Measurements from ENCODE around the gene KCTD11. TPM values are rescaled to one million over a fixed set of nuclear protein-coding genes. Genes with fewer than 3 reads are reported as not detected.
"Not testable (repeated sequence)": the region's sequence is repeated elsewhere in the genome, so short reads cannot be mapped to it uniquely, and the experiment has no call there.

Gene KCTD11
- total and polyA plus RNA-seq, 10 of the 15 experiments (the other 5 are each of a cell fraction or from before 2014, with no cell fraction given), result 0.05 to 7.3 (median 2.9) TPM

DNA sequence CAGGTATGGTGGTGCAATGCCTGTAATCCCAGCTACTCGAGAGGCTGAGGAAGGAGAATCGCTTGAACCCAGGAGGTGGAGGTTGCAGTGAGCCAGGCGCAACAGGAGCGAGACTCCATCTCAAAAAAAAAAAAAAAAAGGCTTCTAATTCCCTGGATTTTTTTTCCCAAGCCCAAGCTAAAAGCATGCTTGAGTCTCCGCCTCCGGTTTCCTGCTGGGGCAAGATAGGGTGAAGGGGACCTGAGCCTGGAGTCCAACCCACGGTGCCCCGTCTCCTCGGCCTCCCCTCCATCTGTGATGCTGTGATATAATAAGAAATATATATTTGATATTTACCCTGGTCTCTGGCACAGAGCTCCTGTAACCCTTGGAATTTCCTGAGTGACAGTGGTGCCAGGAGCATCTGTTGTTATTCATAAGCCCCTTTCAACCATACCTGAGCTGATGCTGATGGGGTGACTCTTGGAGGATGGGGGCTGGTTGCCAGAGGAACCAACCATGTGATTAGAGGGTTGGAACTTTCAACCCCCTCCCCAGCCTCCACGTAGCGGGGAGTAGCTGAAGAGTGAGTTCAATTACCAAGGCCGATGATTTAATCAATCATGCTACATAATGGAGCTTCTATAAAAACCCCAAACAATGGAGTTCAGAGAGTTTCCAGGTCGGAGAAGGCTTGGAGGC, 16.1 kb downstream of the KCTD11 start (continued):
- TF ChIP-seq SMAD1 (IDR thresholded peaks at IDR 0.05; ENCODE audit: low read depth, partially characterized antibody), result no peak
- TF ChIP-seq CHD2 (IDR thresholded peaks at IDR 0.05; ENCODE audit: borderline replicate concordance, low read depth, low read length), result no peak
- TF ChIP-seq IRF5 (IDR thresholded peaks at IDR 0.05; ENCODE audit: borderline replicate concordance), result no peak
- no peak for TF ChIP-seq KLF5 (IDR thresholded peaks at IDR 0.05; ENCODE audit: partially characterized antibody)

- ATAC-seq; DNase-seq (ENCODE audit: low read depth, low spot score); H3K4me3 ChIP-seq; SMC1A ChIA-PET (ENCODE audit: uncharacterized antibody, unreplicated experiment); H3K27me3 ChIP-seq (replicated peaks in 1 of 2; ENCODE audit: control insufficient read depth in 2 of 2, insufficient read depth in 2 of 2, low read length in 1 of 2); H3K4me2 ChIP-seq (ENCODE audit: control insufficient read depth, insufficient read depth); POLR2A ChIA-PET; H3K36me3 ChIP-seq (ENCODE audit: control insufficient read depth in 2 of 2, insufficient read depth in 2 of 2, low read length in 1 of 2); H3K4me1 ChIP-seq (ENCODE audit: control insufficient read depth, insufficient read depth, low read length); BruUV-seq (replicated peaks); H3K9me3 ChIP-seq (replicated peaks; ENCODE audit: control insufficient read depth, insufficient read depth, low read length); in situ Hi-C loops (cut with MboI); RAD21 ChIA-PET (ENCODE audit: unreplicated experiment); H3K27ac ChIP-seq (ENCODE audit: control insufficient read depth, insufficient read depth); H3K79me2 ChIP-seq (ENCODE audit: control insufficient read depth, insufficient read depth, low read length); FAIRE-seq; H3K9ac ChIP-seq (ENCODE audit: control insufficient read depth, insufficient read depth, low read length); intact Hi-C loops (cut with micrococcal nuclease; ENCODE audit: unreplicated experiment); H4K20me1 ChIP-seq (ENCODE audit: control insufficient read depth, insufficient read depth); H2AFZ ChIP-seq (ENCODE audit: control insufficient read depth, low read depth, low read length): not testable (repeated sequence)
- CTCF ChIA-PET, result interaction anchor here (1.1 to 1.6 kb wide), 2 partner anchors 13 to 14 kb away, joined by 5 to 6 read pairs; partner anchors contain the start of gene TMEM95
- WGBS (ENCODE audit: insufficient coverage, insufficient replicate concordance, low lambda C conversion rate, missing lambda C conversion rate), result 60% methylated on average over 5 of the region's 5 CpGs
Measured at GRCh38 chr17:7368599-7368994, 16.6 kb downstream of the KCTD11 start.

Measured in GM12878 (cell line).